Astrocyte (in vitro differentiated cells and primary cell): ENCODE data around the gene RELN.

Experiments
- CTCF ChIP-seq: IDR thresholded peaks from 2 replicates; pipeline ENCODE4 v1.5.1; 2011; ENCODE audit warnings: low read depth, mild to moderate bottlenecking, inconsistent platforms, low read length, moderate library complexity; ENCODE audit not compliant: insufficient read depth
- EZH2 ChIP-seq: IDR thresholded peaks from 2 replicates; pipeline ENCODE4 v1.6.1; 2012; ENCODE audit warnings: mild to moderate bottlenecking, low read length, inconsistent platforms; ENCODE audit not compliant: insufficient read depth

GRCh38 chr7:103714376-103714927 is 275.0 kb downstream of the RELN start:
- TF ChIP-seq CTCF (no peak), EZH2 (no peak)
